Loucy (cell line): Measurements from ENCODE around the gene MLH1.

Source experiments
- CTCF ChIP-seq: fragments of 200-600 bp; sonication (generic); conservative IDR thresholded peaks from 2 replicates; pipeline ENCODE4 v1.5.1; 2014; ENCODE audit warnings: mild to moderate bottlenecking, antibody characterized with exemption, low read length
- EZH2phosphoT487 ChIP-seq: fragments of 200-600 bp; IDR thresholded peaks from 2 replicates; pipeline ENCODE4 v1.6.1; 2018; ENCODE audit warnings: antibody characterized with exemption, mild to moderate bottlenecking, moderate library complexity, borderline replicate concordance

GRCh38 chr3:36991147-36991546 is 2.2 kb upstream of the MLH1 start:
- TF ChIP-seq CTCF (no peak), EZH2phosphoT487 (no peak)
